22Rv1 (cell line): ENCODE data around the gene PAPPA2.

Experiments used
- ZFX ChIP-seq: fragments of 450-650 bp; IDR thresholded peaks from 2 replicates; pipeline ENCODE4 v1.6.1; 2017; ENCODE audit warnings: antibody characterized with exemption, borderline replicate concordance
- TF ChIP-seq, protein P1 (sequence below): fragments of 450-650 bp; IDR thresholded peaks from 2 replicates; pipeline ENCODE4 v1.5.1; 2017; ENCODE audit warnings: mild to moderate bottlenecking

DNA sequence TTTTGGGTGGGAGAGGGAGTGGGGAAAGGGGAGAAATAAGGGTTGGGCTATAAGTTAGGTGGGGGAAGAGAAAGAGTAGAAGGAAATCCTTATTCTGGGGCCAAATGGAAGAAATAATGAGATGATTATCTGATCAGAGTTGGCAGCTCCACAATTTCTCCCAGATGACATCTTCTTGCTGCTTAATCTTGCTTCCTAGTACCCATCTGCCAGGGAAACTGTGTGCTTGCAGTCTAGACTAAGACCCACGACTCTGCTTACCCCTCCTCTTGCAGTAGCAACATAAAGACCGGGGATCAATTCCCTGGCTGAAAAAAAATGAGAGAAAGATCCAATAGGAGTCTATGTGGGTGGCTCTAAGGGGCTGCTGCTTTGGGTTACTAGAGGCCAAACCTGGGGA, 95.6 kb downstream of the PAPPA2 start:
- TF ChIP-seq, protein P1, sequence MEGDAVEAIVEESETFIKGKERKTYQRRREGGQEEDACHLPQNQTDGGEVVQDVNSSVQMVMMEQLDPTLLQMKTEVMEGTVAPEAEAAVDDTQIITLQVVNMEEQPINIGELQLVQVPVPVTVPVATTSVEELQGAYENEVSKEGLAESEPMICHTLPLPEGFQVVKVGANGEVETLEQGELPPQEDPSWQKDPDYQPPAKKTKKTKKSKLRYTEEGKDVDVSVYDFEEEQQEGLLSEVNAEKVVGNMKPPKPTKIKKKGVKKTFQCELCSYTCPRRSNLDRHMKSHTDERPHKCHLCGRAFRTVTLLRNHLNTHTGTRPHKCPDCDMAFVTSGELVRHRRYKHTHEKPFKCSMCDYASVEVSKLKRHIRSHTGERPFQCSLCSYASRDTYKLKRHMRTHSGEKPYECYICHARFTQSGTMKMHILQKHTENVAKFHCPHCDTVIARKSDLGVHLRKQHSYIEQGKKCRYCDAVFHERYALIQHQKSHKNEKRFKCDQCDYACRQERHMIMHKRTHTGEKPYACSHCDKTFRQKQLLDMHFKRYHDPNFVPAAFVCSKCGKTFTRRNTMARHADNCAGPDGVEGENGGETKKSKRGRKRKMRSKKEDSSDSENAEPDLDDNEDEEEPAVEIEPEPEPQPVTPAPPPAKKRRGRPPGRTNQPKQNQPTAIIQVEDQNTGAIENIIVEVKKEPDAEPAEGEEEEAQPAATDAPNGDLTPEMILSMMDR, result no peak
- TF ChIP-seq ZFX, result no peak
